Jurkat, Clone E6-1 (cell line): ENCODE data around the gene RFNG.

Experiments used
- DNase-seq: peaks from one replicate; pipeline ENCODE4 v3.0.0-alpha.2; 2011; ENCODE audit warnings: low read depth, low spot score
- H3K4me3 ChIP-seq: 2 replicates; pipeline ENCODE4 v1.5.1; 2011; ENCODE audit warnings: mild to moderate bottlenecking, low read length, control low read depth, moderate library complexity

The RFNG gene

GRCh38 chr17:81998691-81999438 is 52.7 kb downstream of the RFNG start:
- H3K4me3 ChIP-seq = no peak overlapping the region

DNA sequence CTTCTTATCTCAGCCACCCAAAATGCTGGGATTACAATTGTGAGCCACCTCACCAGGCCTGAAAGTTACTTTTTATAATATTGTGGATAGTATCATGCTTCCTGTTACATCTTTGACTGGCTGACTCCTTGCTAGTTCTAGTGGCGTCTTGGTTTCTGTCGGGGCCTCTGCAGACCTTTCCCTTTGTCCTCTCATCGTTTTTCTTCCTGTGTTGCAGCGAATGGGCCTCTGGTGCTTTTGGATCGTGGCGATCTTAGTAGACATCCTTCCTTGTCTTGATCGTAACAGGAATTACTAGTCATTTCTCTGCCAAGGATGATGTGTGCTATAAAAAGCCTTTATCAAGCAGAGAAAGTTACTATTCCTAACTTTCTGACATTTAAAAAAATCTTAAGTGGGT is 53.4 kb downstream of the RFNG start:
- DNase-seq = no peak
- no peak overlapping the region for H3K4me3 ChIP-seq

More at GRCh38 chr17:81998691-81999438, 52.7 kb downstream of the RFNG start:
- no peak for DNase-seq
